NB4 (cell line): Measurements from ENCODE around the gene NYNRIN.

ENCODE experiments used
- DNase-seq: peaks from one replicate; pipeline ENCODE4 v3.0.0; 2010; ENCODE audit warnings: low read depth
- H3K4me3 ChIP-seq: one replicate; pipeline ENCODE4 v1.5.1; 2011; ENCODE audit warnings: mild to moderate bottlenecking, low read depth, low read length, moderate library complexity
- MYC ChIP-seq: IDR thresholded peaks from 2 replicates; pipeline ENCODE4 v1.6.1; 2011; ENCODE audit warnings: low read depth, low read length
- POLR2A ChIP-seq: IDR thresholded peaks from 2 replicates; pipeline ENCODE4 v1.6.1; 2011; ENCODE audit warnings: mild to moderate bottlenecking; ENCODE audit not compliant: insufficient read length; ENCODE audit errors: extremely low read depth
- TF ChIP-seq, protein P1 (sequence below): IDR thresholded peaks from 2 replicates; pipeline ENCODE4 v1.6.1; 2011; ENCODE audit warnings: low read depth, low read length
- TF ChIP-seq, protein P2 (sequence below): IDR thresholded peaks from one replicate; pipeline ENCODE4 v1.5.1; 2012; ENCODE audit warnings: low read depth, low read length

Gene NYNRIN

DNA sequence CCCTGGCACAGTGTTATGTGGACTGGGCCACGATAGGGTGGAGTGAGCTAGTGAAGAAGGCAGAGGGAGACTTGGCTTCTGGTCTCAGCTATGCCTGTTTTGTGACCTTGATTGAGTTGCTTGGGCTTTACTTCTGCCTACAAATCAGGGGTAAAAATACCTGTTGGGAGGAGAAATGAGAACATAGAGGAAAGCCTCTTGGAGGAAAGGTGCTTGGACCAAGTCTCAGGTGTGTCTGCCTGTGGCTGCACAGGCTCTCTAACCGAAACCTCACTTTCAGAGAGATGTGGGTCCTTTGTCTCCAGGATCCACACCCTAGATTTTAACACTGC, 38.9 kb downstream of the NYNRIN start:
- TF ChIP-seq, protein P1, sequence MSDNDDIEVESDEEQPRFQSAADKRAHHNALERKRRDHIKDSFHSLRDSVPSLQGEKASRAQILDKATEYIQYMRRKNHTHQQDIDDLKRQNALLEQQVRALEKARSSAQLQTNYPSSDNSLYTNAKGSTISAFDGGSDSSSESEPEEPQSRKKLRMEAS = no peak
- TF ChIP-seq POLR2A (no peak), MYC (no peak)
- TF ChIP-seq, protein P2, sequence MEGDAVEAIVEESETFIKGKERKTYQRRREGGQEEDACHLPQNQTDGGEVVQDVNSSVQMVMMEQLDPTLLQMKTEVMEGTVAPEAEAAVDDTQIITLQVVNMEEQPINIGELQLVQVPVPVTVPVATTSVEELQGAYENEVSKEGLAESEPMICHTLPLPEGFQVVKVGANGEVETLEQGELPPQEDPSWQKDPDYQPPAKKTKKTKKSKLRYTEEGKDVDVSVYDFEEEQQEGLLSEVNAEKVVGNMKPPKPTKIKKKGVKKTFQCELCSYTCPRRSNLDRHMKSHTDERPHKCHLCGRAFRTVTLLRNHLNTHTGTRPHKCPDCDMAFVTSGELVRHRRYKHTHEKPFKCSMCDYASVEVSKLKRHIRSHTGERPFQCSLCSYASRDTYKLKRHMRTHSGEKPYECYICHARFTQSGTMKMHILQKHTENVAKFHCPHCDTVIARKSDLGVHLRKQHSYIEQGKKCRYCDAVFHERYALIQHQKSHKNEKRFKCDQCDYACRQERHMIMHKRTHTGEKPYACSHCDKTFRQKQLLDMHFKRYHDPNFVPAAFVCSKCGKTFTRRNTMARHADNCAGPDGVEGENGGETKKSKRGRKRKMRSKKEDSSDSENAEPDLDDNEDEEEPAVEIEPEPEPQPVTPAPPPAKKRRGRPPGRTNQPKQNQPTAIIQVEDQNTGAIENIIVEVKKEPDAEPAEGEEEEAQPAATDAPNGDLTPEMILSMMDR = no peak
- H3K4me3 ChIP-seq = no peak overlapping the region
- DNase-seq = no peak

DNA sequence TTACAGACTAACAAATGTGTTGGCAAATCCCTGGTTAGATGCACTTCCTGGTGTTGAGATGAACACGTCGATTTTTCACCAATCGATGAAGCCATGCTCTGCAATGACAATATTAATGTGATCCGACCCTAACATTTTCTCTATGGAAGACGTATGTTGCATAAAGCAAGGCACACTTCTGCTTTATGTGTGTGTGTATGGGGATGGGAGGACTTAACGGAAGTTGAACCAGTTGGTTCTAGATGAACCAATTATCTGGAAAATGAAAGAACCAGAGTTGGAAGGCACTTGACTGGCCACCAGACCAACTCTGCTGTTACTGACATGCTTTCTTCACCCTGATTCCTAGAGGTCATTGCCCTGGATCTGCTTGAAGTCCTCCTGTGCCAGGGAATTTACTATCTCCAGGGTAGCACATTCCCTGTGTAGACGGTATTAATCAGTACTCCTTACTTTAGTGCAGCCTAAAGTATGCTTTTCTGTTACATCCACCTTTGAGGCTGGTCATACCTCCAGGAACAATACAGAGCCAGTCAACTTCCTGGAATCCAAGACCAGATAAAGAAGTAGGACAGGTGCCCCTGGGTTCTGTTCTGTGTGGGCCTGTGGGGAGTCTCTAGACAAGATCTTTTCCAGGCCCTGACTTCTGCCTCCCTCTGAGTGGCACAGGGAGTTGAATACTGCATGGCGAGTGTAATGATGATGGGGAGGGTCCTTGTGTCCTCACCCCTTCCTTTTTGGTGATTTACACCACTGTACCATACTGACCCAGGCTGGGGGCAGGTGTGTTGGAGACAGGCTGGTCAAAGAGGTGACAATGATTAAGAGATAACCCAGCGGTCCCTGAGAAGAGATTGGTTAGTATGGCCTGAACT, 39.7 kb downstream of the NYNRIN start:
- no peak overlapping the region for H3K4me3 ChIP-seq
- no peak for TF ChIP-seq MYC
- TF ChIP-seq, protein P1 = no peak
- TF ChIP-seq POLR2A = no peak
- TF ChIP-seq, protein P2 = no peak
- no peak for DNase-seq

DNA sequence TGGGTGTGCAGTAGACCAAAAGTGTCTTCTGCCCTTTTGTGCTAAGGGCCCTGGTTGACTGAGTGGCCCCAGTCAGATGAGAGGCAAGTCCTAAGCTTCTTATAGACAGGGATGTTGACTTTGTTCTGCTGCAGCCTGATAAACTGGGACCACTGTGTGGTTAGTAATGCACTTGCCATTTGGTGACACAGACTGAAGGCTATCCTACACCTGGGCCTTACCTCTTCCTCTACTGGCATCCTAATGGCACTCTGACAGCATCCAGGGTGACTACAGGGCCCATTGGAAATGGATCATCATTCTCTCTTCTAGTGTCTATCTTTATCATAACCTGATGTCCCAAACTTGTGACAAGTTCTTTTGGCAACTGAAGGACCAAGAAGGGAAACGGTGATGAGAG, 40.5 kb downstream of the NYNRIN start:
- H3K4me3 ChIP-seq = no peak overlapping the region
- no peak for DNase-seq
- TF ChIP-seq, protein P1 = no peak
- TF ChIP-seq, protein P2 = no peak
- no peak for TF ChIP-seq POLR2A
- no peak for TF ChIP-seq MYC

DNA sequence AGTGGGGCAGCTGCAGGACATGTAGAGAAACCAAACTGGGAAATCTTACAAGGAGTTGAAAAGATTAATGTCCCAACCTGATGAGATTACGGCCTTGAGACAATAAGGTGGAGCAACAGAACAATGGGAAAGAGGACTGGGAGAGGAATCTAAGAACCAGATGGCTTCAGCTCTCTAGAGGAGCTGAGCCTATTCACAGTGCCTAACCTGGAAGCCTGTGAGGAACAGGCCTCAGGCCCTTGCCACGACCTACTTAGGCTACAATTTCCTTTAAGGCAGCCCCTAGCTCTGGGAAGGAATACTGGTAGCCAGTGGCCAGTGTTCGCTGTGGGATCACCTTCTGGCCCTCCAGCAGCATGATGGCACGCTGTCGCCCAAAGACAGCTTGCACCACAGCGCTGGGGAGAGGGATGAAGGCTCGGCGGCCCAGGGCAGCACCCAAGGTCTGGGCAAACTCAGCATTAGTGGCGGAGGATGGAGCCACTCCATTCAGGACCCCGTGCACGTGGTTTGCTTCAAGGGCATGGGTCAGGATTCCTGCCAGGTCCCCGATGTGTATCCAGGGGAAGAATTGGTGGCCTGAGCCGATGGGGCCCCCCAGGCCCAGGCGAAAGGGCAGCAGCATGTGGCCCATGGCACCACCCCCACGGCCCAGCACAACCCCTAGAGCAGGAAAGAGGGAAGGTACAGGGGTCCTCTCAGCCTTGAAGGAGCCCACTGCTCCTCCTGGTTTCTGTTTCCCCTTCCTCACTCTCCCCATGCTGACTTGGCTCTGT, 41.2 kb downstream of the NYNRIN start:
- DNase-seq = no peak
- no peak overlapping the region for H3K4me3 ChIP-seq
- TF ChIP-seq, protein P1 = no peak
- TF ChIP-seq, protein P2 = no peak
- no peak for TF ChIP-seq MYC
- no peak for TF ChIP-seq POLR2A

DNA sequence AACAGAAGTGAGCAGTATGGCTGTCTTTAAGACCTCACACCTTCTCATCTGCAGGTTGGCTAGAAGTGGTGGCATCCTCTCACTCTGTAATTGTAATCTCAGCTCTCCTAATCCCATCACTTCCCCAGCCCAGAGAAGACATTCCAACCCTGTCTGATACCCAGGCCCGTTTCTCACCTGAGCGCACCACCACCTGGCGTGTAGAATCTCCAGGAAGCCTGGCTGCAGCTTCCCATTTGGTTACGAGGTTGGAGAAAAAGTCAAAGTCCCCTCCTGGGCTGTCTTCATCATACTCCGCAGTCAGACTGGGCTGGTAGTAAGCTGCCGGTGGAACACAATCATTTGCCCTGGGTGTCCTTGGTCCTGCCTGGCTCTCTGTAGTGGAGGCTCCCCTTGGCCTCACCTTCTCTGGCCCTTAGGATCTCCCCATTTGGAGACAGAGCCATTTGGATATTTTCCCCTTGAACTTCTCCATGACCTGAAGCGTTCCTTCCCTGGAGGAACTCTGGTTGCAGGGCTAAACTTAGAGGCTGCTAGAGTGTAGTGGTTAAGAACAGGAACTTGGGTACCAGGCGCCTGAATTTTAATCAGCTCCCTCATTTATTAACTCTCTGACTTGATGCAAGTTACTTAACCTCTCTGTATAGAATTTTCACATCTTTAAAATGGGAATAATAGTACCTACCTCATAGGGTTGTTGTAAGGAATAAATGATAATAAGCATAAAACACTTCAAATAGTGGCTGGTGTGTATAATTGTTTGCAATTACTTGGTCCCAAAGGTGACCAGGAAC, 42.0 kb downstream of the NYNRIN start:
- no peak overlapping the region for H3K4me3 ChIP-seq

More for the DNA sequence above, 42.0 kb downstream of the NYNRIN start:
- TF ChIP-seq, protein P2 = no peak
- TF ChIP-seq, protein P1 = no peak
- TF ChIP-seq MYC (no peak), POLR2A (no peak)
- no peak for DNase-seq
